ENCODE measurements around the gene MAPK4.

DNA sequence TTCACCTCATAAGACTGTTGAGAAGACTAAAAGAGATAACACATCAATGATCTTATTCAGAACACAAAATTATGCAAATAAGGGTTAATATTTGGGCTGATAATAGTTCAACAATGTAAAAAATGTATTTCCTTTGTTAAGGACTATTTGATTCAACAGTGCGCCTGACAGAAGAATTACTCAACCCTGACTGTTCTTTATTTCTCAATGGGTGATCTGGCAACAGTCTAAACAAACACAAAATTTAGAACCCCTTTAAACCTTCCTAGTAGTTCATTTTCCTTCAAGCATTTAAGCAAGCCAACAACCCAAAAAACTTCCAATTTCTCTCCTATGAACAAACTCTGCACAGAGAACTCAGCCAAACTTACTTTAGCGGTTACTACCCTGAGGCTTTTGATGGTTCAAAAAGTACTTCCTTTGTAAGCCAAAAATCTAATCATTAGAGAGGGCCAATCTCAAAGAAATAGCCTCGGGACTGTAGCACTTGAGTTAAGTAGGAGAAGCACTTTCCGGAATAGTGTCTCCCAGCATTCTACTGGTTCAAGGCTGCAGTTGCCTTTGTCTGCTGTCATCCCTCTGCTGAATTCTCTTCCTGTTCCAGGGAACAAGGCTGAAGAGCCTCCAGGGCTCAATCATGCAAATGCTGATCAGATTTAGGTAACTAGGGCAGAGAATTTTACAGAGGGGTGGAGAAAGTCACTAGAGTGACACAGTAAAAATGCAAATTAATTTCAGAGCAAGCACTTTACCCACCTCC lies 40.9 kb upstream of the MAPK4 start:
- TF ChIP-seq CTCF (IDR thresholded peaks at IDR 0.05) (no peak), POLR2A (IDR thresholded peaks at IDR 0.05) (no peak)

Measured in uterus (tissue), 2 donors.